Activated naive CD4-positive, alpha-beta T cell (primary cell): ENCODE results near the gene MAPK13.
A peak's percentile ranks its signal among the peaks of the same experiment; 100 is the strongest.
"Not testable (repeated sequence)": the region's sequence is repeated elsewhere in the genome, so short reads cannot be mapped to it uniquely, and the experiment has no call there.

Source experiments
- DNase-seq, 4 experiments: peaks; one replicate each; lab custom pipeline; 2025; lab: John Stamatoyannopoulos, UW

MAPK13 gene

DNA sequence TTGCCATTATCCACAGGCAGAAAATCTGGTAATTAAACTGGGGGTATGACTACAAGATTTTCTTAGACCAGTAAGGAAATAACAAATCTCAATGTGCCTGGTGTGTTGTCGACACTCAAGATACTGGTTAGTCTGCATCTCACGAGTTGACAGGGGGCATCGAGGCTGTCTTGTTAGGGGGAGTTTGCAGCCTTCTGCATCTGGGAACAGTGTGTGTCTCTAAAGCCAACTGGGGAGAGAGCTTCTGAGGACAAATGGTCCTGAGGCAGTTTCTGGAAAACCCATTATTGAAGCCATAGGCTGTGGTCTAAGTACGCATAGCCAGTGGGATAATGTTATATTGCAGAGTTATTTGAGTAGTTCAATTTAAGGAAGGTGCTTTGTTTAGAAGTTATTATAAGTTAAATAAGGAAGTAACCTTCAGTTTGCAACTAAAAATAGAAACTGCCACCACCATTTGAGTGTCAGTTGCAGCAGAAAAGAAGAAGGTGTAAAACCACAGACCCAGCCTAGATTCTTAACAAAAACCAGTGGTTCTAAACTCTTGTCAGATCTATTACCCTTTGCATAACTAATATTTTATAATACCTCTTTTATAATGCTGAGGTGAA, 15.4 kb upstream of the MAPK13 start:
- DNase-seq = no peak

DNA sequence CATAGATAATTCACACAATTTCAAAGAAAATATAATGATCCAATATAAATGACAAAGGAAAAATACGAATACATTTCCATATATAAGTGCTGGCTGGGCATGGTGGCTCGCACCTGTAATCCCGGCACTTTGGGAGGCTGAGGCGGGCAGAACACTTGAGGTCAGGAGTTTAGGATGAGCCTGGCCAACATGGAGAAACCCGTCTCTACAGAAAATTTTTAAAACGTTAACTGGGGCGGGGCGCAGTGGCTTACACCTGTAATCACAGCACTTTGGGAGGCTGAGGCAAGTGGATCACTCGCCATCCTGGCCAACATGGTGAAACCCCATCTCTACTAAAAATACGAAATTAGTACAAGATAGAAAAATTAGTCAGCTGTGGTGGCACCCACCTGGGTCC, 14.9 kb upstream of the MAPK13 start:
- no peak for DNase-seq

DNA sequence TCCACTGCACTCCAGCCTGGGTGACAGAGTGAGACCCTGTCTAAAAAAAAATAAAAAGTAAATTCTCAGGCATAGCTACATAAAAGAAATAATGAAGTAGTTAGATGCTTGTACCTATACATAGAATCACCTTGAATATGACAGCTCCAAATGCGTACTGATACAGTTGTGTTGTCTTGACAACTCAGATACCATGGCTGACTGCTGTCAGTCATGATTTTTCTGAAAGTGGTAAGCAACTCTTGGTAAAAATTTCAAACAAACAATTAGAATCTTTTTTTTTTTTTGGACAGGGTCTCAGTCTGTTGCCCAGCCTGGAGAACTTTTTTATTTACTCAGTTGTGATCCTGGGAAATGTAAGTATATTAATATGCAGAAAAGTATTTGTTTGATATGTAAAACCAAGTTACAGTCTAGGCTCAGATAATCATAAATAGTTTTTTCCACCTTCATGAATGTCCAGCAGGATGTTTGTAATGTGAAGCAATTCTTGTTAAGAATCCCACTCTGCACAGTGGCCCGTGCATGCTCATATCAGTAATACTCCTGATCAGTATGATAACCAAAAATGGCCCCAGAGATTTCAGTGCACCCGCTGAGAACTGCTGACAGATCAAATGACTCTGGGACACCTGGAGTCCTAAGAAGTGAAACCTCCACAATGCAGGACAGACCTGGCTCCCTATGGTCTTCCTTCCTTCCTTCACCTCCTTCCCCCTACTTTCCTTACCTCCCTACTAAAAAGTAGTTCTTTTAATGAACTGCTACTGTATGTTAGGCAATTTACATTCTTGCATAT, 14.0 kb upstream of the MAPK13 start:
- DNase-seq = no peak

GRCh38 chr6:36116943-36117342, 13.4 kb upstream of the MAPK13 start:
- DNase-seq = no peak

GRCh38 chr6:36117658-36118549, 12.4 kb upstream of the MAPK13 start:
- no peak for DNase-seq

DNA sequence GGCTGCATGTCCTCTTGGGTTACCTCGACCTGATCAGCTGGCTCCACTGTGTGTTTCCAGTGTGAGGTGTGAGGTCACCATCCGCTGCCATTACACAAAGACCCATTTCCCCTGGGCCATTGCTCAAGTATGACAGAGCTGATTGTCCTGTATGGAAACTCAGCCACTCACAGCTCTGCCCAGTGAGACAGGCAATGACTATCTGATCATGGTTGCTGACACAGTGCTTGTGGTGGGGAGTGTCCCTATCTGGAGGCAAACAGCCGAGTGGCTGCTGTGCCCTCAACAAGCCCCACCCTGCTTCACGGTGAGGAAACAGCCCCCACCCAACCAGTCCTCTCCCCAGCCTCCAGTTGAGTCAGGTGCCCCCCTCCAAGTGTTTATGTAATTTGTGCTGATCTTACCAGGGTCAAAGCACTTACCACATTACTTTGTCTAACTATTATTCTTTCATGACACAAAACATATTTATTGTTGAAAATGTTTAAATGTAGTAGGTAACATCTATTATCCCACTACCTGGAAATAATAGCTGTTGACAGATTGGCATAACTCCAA, 11.7 kb upstream of the MAPK13 start:
- DNase-seq = peak in 2 of 4 experiments; percentile 17 to 41

GRCh38 chr6:36119209-36119608, 11.1 kb upstream of the MAPK13 start:
- no peak for DNase-seq

DNA sequence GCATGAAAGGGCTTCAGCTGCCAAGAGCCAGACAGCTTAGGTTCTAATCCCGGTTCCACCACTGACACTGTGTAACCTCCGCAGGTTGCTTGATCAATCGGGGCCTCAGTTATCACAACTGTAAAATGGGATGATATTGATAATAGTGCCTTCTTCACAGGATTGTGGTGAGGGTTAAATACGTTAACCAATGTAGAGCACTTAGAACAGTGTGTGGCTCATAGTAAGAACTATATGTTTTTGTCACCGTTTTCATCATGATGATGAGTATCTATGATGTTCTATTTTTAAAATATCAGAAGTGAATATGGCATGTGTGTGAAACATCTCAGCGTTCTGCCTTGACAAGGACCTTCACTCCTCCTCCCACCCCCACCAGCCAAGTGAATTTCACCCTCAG, 10.3 kb upstream of the MAPK13 start:
- no peak for DNase-seq

- peak in 2 of 4 experiments; percentile 58 to 61 for DNase-seq
These were observed 9.8 kb upstream of the MAPK13 start for GRCh38 chr6:36120539-36120938.

GRCh38 chr6:36120979-36121786, 9.1 kb upstream of the MAPK13 start:
- peak in 2 of 4 experiments; percentile 17 to 27 for DNase-seq

GRCh38 chr6:36121787-36122494, 8.4 kb upstream of the MAPK13 start:
- DNase-seq = no peak

DNA sequence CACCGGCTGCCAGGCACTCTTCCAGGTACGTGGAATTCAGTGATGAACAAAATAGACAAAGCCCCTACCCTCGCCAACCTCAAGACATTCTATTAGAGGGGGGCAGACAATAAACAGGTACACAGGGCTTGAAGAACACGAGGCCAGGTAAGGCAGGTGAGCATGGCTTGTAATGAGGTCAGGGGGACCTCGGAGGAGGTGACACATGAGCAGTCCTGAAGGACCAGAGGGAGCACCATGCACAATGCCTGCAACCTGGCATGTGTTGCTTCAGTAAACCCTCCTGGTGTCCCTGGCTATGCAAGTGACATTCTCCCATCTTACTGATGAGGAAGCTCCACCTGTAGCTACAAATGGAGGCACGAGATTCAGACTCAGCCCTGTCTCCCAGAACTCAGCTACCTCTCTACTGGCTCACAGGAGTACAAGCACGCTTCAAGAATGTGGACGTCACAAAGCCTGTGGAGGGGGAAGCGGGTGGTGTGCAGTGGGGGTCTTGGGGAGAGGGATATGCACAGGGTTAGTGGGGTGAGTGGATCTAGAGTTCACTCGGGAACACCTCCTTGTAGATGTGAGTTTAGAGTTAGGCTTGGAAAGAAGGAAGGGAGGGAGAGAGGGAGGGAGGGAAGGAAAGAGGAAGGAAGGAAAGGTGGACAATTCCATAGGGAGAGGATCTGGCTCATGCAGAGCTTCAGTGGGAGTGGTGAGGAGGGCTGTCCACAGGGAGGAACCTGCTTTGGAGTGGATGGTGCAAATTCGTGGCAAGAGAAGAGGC, 7.6 kb upstream of the MAPK13 start:
- DNase-seq = no peak

DNA sequence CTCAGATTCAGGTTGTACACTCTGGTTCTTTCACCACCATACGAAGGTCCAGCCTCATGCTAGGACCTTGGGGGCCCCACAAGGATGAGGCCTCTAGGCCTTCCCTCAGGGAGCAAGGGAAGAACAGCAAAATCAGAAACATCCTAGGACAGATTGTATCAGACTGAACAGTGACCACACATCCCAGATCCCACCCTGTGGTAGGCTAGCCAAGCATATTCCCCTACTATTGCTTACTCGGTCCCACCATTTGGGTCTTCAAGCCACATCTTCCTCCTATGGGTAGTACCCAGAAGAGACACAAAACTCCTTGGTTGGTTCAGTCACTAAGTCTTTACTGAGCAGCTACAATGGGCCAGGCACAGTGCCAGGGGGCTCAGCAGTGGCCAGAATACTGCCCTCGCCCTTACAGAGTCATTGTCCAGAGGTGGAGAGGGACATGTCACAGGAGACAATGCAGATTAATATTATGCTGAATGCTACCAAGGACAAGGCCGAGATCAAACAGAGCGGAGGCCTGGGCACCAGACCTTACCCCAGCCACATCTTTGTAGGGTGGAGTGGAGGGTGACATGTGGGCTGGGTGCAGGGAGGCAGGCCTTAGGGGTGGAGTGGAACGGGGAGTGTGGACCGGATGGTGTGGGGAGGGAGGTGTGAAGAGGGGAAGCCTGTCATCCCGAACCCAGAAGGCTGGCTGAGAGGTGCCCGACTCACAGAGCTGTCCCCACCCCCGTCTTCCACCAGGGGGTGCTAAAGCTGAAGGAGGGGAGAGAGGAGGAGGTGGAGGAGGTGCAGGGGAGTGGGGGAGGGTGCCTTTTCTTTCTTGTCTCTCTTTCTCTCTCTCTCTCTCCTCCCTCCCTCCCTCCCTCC, 6.8 kb upstream of the MAPK13 start:
- DNase-seq = peak; percentile 59 to 79 (median 66)

GRCh38 chr6:36124346-36124745, 6.0 kb upstream of the MAPK13 start:
- DNase-seq = not testable (repeated sequence)

- no peak for DNase-seq
These were observed 5.4 kb upstream of the MAPK13 start for GRCh38 chr6:36124881-36125280.

GRCh38 chr6:36125575-36125974, 4.7 kb upstream of the MAPK13 start:
- DNase-seq = no peak

DNA sequence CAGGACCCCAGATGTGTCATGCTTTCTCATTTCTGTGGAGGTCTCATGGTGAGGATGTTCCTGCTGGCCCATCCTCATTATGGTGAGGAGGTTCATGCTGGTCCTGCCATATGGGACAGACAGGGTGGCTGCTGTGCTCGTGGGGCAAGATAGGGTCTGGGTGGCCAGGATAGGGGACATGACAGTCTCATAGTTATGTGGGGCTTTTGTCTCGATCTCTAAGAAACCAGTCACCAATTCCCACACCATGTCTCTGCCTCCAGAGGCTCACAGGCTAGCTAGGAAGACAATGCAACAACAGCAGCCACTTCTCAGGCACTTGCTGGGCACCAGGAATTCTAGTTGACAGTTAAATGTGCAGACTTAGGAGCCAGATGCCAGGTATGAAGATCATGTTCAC, 4.2 kb upstream of the MAPK13 start:
- DNase-seq = no peak

DNA sequence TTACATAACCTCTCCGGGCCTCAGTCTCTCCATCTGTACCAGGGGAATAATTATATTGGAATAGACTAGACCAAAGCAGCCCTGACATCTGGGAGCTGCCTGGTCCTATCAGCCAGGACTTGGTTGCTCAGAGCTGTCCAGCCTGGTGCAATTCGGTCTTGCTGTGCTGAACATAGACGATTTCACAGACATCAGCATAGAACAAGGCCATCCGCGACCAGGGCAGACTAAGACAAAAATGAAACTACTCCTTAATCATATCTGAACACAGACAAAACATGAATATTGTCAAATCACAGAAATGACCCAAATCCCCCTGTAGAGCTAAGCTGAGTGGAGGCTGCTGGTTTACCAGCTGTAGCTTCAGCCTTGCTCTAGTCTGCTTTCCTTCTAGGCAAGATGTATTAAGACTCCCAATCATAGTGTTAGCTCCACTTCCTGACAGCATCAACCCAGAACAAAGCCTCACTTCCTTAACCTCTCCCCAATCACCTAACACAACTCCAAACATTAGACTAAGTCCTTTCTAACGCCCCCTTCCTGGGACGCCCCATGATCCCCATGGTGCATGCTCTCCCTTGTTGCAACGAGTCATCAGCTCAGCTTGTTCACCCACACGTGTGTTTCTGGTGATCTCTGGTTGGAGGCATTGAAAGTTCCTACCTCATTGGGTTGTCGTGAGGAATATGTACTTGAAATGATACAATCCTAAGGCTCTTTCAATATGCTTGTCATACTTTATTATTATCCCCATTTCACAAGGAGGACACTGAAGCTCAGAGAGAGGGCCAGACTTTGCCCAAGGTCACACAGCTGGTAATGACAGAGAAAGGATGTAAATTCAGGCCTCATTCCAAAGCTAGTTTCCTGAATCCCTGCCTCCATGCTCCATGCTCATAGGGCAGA, 3.5 kb upstream of the MAPK13 start:
- DNase-seq = no peak
